LNCaP clone FGC (cell line): ENCODE results near the gene SARS2.

Experiments used
- DNase-seq: peaks from one replicate; pipeline ENCODE4 v3.0.0-alpha.2; 2011; ENCODE audit warnings: low read depth
- H3K4me3 ChIP-seq: 2 replicates; pipeline ENCODE4 v1.5.1; 2011; ENCODE audit warnings: mild to moderate bottlenecking, low read depth, low read length, control low read depth
- TF ChIP-seq, protein P1 (sequence below): IDR thresholded peaks from 2 replicates; pipeline ENCODE4 v1.5.1; 2012; ENCODE audit warnings: mild to moderate bottlenecking; ENCODE audit not compliant: control insufficient read depth, insufficient read depth; ENCODE audit errors: extremely low read depth

SARS2 gene

DNA sequence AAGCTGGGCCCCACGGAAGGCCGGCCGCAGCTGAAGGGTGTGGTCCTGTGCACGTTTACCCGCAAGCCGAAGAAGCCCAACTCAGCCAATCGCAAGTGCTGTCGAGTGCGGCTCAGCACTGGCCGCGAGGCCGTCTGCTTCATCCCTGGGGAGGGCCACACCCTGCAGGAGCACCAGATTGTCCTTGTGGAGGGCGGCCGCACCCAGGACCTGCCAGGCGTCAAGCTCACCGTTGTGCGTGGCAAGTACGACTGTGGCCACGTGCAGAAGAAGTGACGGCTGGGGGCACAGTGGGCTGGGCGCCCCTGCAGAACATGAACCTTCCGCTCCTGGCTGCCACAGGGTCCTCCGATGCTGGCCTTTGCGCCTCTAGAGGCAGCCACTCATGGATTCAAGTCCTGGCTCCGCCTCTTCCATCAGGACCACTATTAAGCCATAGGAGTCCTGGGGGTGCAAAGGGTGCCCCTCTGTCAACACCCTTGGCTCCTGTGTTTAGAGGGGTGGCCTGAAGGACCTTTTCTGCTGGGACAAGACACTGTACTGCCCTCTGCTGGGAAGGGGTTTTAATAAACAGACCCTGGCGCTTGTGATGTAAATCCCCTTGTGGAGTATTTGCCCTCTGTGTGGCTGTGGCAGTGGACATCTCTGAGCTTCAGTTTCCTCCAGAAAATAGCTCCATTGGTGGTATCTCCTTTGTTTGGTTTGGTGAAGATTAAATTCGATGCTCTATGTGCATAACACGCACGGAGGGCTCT lies 2.0 kb upstream of the SARS2 start:
- TF ChIP-seq, protein P1, sequence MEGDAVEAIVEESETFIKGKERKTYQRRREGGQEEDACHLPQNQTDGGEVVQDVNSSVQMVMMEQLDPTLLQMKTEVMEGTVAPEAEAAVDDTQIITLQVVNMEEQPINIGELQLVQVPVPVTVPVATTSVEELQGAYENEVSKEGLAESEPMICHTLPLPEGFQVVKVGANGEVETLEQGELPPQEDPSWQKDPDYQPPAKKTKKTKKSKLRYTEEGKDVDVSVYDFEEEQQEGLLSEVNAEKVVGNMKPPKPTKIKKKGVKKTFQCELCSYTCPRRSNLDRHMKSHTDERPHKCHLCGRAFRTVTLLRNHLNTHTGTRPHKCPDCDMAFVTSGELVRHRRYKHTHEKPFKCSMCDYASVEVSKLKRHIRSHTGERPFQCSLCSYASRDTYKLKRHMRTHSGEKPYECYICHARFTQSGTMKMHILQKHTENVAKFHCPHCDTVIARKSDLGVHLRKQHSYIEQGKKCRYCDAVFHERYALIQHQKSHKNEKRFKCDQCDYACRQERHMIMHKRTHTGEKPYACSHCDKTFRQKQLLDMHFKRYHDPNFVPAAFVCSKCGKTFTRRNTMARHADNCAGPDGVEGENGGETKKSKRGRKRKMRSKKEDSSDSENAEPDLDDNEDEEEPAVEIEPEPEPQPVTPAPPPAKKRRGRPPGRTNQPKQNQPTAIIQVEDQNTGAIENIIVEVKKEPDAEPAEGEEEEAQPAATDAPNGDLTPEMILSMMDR: peak; percentile 35; the same call in 1 of the 2 replicates
- H3K4me3 ChIP-seq: peak overlapping the region; percentile 92; the same call in 1 of the 2 replicates
- DNase-seq: no peak

DNA sequence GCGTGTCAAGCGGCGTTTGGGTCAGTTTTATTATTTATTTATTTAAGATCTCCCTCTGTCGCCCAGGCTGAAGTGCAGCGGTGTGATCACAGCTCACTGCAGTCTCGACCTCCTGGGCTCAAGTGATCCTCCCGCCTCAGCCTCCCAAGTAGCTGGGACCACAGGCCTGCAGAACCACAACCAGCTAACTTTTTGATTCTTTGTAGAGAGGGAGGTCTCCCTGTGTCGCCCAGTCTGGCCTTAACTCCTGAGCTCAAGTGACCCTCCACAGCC lies 894 bp upstream of the SARS2 start:
- TF ChIP-seq, protein P1: no peak
- DNase-seq: no peak
- peak overlapping the region; percentile 92 for H3K4me3 ChIP-seq

GRCh38 chr19:38930776-38931520 lies 385 bp upstream of the SARS2 start, which contains the start of gene MRPS12:
TSS of gene MRPS12 (plus strand) at chr19:38930944. CDS start at chr19:38931295, 351 bp downstream.
- TF ChIP-seq, protein P1: no peak
- DNase-seq: peak; percentile 98
- peak within 1 kb of the TSS; percentile 92 for H3K4me3 ChIP-seq

DNA sequence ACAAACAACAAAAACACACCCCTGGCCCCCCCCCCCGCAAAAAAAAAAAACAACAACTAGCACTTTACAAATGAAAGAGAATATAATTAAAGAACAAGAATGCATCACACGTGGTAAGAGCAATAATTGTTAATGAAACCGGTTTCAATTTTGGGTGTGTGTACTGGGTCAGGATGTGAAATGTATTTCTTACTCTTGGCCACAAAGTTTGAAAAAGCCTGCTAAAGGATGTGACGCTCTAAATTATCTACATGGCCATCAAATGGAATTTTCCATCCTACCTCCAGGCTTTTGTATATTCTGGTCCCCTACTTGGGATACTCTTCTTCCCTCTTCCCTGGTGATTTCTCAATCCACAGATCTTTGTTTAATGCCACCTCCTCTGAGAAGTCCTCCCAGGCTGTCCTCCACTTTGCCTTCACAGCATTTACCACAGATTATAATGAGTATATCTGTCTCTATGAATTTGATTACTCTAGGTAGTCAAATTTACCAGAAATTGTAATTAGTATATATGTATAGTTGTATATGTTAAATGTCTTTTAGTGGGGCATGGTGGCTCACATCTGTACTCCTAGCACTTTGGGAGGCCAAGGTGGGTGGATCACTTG lies 2.1 kb downstream of the SARS2 start:
- no peak overlapping the region for H3K4me3 ChIP-seq
- DNase-seq: no peak
- TF ChIP-seq, protein P1: no peak

GRCh38 chr19:38924388-38924787 lies 6.2 kb downstream of the SARS2 start:
- H3K4me3 ChIP-seq: no peak overlapping the region
- TF ChIP-seq, protein P1: no peak
- no peak for DNase-seq

DNA sequence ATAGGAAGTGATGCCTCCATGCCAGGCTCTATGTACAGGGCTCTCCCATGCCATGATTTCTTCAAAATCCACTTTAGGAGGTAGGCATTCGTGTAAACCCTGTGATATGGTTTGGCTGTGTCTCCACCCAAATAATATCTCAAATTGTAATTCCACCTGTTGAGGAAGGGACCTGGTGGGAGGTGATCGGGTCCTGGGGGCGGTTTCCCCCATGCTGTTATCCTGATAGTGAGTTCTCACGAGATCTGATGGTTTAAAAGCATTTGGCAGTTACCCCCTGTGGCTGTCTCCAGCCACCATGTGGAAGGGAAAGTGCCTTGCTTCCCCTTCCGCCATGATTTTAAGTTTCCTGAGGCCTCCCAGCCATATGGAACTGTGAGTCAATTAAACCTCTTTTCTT lies 8.1 kb downstream of the SARS2 start:
- TF ChIP-seq, protein P1: no peak
- no peak overlapping the region for H3K4me3 ChIP-seq
- no peak for DNase-seq
